Endothelial cell of hepatic sinusoid (primary cell): ENCODE results near the gene NIFK.

Experiments
- in situ Hi-C: cut with HindIII; loops from 2 replicates; pipeline ENCODE4 v1.10.0; 2017; ENCODE audit warnings: low sequenced_read_pairs

Gene NIFK

GRCh38 chr2:121736462-121737336 is at the start of gene NIFK:
Gene NIFK, minus strand, starts transcription at chr2:121736875. Its CDS starts 25 bp downstream, at chr2:121736850.
- in situ Hi-C loops = loop anchor here (5.0 kb wide), 1 partner anchor 119 kb away; no protein-coding TSS in a partner anchor

GRCh38 chr2:121783180-121783579 is 46.5 kb upstream of the NIFK start:
- in situ Hi-C loops = no loop called here

GRCh38 chr2:121778741-121779487 is 42.2 kb upstream of the NIFK start:
- in situ Hi-C loops = no loop called here

- in situ Hi-C loops = no loop called here
These were observed 41.0 kb upstream of the NIFK start for GRCh38 chr2:121777699-121778058.

- in situ Hi-C loops = no loop called here
These were observed 40.4 kb upstream of the NIFK start for GRCh38 chr2:121776885-121777698.

- in situ Hi-C loops = no loop called here
These were observed 39.7 kb upstream of the NIFK start for GRCh38 chr2:121776361-121776760.

GRCh38 chr2:121774235-121774634 is 37.6 kb upstream of the NIFK start:
- in situ Hi-C loops = no loop called here

- in situ Hi-C loops = no loop called here
These were observed 35.5 kb upstream of the NIFK start for GRCh38 chr2:121771976-121772742.

- in situ Hi-C loops = no loop called here
These were observed 31.6 kb upstream of the NIFK start for GRCh38 chr2:121768143-121768755.

- in situ Hi-C loops = no loop called here
These were observed 29.9 kb upstream of the NIFK start for GRCh38 chr2:121766624-121767023.

GRCh38 chr2:121764681-121765228 is 28.1 kb upstream of the NIFK start:
- in situ Hi-C loops = no loop called here

GRCh38 chr2:121755237-121756111 is 18.8 kb upstream of the NIFK start, which contains the start of gene TSN:
Gene TSN, plus strand, starts transcription at chr2:121755651. Its CDS starts 129 bp downstream, at chr2:121755780.
- in situ Hi-C loops = no loop called here

GRCh38 chr2:121754851-121755236 is 18.2 kb upstream of the NIFK start:
- in situ Hi-C loops = no loop called here

- in situ Hi-C loops = no loop called here
These were observed 11.5 kb upstream of the NIFK start for GRCh38 chr2:121748202-121748601.

GRCh38 chr2:121746071-121746578 is 9.4 kb upstream of the NIFK start:
- in situ Hi-C loops = no loop called here

GRCh38 chr2:121741450-121741849 is 4.8 kb upstream of the NIFK start:
- in situ Hi-C loops = no loop called here

GRCh38 chr2:121740973-121741372 is 4.3 kb upstream of the NIFK start:
- in situ Hi-C loops = no loop called here

- in situ Hi-C loops = loop anchor here (5.0 kb wide), 1 partner anchor 119 kb away; no protein-coding TSS in a partner anchor
These were observed 574 bp downstream of the NIFK start for GRCh38 chr2:121736140-121736461.
